AG20443 (cell line): ENCODE results near the gene EIF4E2.
"Not testable (repeated sequence)": the region's sequence is repeated elsewhere in the genome, so short reads cannot be mapped to it uniquely, and the experiment has no call there.

ENCODE experiments used
- DNase-seq: peaks from one replicate; pipeline ENCODE4 v3.0.0; 2012; ENCODE audit warnings: low spot score, mixed read lengths

Gene EIF4E2

DNA sequence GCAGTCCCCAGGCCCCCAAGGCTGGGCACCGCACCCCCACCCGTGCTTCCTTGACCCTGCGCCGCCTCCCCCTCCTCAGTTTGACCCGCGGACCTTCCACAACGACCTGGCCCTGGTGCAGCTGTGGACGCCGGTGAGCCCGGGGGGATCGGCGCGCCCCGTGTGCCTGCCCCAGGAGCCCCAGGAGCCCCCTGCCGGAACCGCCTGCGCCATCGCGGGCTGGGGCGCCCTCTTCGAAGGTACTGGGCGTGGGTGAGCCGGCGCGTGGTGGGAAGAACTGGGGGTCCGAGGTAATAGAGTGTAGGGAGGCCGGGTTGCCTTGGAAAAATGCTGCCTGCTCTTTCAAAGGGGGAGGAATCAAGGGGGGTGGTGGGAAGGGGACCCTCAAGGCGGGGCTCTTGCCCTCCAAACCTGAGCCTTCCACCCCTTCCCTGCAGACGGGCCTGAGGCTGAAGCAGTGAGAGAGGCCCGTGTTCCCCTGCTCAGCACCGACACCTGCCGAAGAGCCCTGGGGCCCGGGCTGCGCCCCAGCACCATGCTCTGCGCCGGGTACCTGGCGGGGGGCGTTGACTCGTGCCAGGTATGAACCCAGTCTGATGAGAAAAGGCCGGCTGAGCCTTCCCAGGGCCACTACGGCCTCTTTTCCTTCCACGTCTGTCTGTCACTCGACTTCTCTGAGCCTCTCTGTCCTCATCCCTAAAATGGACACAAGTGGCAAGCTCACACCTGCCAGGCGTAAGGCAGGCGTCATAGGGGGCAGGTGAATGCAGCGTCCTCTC lies 27.7 kb upstream of the EIF4E2 start:
- no peak for DNase-seq

DNA sequence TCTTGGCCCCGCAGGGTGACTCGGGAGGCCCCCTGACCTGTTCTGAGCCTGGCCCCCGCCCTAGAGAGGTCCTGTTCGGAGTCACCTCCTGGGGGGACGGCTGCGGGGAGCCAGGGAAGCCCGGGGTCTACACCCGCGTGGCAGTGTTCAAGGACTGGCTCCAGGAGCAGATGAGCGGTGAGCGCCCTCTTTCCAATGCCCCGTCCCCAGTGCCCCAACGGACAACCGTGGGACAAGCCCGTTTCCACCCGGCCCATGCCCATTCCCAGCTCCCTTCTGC lies 27.1 kb upstream of the EIF4E2 start:
- DNase-seq, result no peak

DNA sequence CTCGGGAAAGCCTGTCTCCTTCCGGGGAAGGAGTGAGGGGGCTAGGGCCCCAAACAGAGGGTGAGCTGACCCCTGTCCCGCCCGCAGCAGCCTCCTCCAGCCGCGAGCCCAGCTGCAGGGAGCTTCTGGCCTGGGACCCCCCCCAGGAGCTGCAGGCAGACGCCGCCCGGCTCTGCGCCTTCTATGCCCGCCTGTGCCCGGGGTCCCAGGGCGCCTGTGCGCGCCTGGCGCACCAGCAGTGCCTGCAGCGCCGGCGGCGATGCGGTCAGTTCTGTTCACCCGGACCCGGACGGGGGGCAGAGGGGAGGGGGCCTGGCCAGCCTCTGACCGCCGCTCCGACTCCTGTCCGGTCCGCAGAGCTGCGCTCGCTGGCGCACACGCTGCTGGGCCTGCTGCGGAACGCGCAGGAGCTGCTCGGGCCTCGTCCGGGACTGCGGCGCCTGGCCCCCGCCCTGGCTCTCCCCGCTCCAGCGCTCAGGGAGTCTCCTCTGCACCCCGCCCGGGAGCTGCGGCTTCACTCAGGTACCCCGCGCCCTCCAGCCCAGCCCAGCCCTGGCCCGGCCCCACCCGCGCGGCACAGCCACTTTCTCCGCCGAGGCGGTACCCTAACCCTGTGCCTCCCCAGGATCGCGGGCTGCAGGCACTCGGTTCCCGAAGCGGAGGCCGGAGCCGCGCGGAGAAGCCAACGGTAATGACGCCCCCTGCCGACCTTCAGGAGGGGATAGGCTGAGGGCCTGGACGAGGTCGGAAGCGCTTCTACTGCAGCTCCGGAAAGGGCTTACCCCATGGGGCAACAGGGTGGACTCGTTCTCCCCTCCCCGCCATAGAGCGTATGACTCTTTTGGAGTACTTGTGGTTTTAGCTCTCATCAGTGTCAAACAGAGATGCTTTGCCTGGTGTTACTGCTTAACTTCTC lies 26.5 kb upstream of the EIF4E2 start:
- DNase-seq, result peak; percentile 52

DNA sequence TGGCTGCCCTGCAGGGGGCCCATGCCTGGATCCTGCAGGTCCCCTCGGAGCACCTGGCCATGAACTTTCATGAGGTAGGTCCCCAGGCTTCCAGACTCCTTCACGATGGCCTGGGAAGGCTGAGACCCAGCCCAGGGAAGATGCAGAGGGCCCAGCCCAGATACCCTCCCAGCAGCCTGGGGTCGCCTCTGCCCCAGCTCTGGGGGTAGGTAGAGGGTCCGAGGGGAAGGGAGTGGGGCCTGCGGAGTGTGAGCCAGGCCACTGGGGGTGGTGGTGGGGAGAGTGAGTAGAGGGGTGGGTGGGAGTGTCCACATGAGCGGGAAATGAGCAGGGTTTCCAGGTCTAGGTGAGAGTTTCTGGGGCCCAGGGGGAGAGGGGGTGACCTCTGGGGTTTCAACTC lies 25.7 kb upstream of the EIF4E2 start:
- DNase-seq, result no peak

DNA sequence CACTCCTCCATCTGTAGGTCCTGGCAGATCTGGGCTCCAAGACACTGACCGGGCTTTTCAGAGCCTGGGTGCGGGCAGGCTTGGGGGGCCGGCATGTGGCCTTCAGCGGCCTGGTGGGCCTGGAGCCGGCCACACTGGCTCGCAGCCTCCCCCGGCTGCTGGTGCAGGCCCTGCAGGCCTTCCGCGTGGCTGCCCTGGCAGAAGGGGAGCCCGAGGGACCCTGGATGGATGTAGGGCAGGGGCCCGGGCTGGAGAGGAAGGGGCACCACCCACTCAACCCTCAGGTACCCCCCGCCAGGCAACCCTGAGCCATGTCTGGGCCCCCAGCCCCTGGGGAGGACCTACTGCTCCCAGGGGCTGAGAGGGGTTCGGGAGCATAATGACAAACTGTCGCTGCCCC lies 25.3 kb upstream of the EIF4E2 start:
- DNase-seq, result no peak

DNA sequence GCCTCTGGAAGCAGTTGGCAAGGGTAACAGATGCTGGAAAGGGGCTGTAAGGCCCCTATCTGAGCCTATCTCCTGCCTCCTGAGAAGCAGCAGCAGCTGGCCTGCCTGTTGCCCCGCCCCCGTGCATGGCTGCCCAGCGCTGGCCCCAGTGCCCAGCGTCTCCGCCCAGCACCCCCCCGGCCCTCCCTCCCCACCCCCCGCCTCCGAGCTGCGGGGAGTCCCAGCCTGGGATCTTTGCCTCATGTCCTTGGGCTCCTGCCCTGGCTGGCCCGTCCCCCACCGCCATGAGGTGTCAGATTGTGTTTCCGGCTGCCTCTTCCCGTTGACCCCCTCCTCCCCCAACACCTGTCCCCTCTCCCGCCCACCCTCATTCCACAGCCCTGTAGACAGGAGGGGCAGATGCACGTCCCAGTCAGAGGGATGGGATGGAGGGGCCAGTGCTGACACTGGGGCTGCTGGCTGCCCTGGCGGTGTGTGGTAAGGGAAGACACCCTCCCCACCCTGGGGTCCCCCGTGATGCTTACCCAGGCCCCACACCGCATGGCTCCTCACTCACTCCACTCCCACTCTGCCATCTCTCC lies 24.6 kb upstream of the EIF4E2 start, which contains the start of gene CHRND:
CHRND (plus strand) TSS at position 370 of the 581 bp plus-strand sequence; CDS start at position 426, 56 bp downstream.
- DNase-seq, result peak; percentile 62

DNA sequence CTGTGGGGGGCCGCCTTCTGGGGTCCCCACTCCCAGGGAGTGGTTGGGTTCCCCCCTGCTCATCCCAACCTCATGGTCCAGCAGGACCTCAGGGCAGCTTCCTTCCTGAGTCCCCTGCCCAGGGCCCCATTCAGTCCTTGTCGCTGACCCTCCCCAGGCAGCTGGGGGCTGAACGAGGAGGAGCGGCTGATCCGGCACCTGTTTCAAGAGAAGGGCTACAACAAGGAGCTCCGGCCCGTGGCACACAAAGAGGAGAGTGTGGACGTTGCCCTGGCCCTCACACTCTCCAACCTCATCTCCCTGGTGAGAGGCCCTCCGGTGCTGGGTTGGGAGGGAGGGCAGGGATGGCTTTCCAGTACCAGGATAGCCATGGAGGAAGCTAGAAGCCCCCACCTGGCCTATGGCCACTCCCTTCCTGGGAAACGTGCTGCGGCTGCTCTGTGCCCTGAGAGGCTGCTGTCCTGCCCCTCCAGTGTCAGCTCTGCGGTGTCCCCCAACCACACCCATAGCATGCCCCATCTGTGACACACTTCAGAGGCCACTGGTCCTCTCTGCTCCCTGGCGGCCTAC lies 24.0 kb upstream of the EIF4E2 start:
- no peak for DNase-seq

DNA sequence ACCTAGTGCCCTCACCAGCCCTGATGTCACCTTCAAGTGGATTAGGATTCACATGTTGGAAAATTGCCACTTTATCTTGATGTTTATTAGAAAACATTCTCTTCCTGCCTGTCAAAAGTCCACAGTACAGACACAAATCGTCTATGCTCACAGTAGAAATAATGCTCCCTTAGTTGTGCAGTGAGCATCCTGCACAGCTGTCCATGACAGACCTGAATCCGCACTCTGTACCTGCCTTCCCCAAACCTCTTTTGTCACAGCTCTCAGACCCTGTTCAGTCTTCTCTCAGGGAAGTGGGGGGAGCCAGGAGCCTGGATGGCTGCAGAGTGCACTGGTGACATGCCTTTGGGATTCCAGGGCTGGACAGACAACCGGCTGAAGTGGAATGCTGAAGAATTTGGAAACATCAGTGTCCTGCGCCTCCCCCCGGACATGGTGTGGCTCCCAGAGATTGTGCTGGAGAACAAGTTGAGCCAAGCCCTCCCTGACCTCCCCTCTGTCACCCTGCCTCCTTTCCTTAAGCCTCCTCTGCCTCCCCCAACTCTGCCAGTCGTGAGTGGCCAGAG lies 22.5 kb upstream of the EIF4E2 start:
- no peak for DNase-seq

DNA sequence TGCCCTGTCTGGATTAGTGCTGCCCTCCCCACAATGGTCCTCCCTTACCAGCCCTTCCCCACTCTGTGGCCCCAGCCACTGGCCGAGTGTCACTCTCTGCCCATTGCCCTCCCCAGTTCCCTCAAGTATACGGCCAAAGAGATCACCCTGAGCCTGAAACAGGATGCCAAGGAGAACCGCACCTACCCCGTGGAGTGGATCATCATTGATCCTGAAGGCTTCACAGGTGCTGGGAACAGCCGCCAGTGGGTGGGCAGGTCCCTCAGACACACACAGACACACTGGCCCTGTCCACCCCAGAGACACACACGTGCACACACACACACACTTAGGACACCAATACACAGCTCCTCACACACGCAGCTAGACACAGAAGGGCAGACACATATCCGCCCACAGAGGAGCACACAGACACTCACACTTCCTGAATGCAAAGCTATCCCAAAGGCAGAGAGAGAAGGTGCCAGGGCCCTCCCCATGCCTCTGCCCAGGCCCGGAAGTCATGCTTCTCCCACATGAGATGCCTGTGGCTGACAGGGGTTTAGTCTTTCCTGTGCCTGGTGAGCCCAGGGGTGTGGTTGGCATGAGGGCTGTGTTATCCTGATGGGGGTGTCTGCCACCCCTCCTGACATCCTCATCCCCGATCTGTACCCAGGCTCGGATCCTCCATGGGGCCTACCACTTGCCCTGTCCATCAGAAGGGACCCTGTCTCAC lies 21.6 kb upstream of the EIF4E2 start:
- DNase-seq, result peak; percentile 42

DNA sequence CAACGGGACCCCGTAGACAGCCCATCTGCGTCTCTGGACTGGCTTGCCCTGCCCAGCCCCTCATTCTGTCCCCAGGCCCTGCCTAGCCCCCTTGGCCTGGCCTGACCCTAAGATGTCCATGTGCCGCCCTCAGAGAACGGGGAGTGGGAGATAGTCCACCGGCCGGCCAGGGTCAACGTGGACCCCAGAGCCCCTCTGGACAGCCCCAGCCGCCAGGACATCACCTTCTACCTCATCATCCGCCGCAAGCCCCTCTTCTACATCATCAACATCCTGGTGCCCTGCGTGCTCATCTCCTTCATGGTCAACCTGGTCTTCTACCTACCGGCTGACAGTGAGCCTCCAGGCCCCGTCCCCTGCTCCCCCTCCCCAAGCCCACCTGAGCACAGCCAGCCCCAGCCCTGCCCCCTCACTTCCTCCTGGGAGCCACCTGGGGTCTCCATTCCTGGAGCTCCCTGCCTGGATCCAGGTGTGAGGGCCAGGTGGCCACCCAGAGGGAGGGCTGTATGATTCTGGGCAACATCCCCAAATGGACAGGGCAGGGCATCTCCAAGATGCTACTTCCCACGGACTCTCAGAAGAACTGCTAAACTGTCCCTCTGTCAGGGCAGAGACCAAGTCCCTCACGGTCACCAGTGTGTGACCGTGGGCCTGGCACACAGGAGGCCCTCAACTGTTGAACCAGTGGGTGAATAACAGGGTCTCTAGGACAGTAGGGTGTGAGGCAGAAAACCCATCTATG lies 20.5 kb upstream of the EIF4E2 start:
- no peak for DNase-seq

DNA sequence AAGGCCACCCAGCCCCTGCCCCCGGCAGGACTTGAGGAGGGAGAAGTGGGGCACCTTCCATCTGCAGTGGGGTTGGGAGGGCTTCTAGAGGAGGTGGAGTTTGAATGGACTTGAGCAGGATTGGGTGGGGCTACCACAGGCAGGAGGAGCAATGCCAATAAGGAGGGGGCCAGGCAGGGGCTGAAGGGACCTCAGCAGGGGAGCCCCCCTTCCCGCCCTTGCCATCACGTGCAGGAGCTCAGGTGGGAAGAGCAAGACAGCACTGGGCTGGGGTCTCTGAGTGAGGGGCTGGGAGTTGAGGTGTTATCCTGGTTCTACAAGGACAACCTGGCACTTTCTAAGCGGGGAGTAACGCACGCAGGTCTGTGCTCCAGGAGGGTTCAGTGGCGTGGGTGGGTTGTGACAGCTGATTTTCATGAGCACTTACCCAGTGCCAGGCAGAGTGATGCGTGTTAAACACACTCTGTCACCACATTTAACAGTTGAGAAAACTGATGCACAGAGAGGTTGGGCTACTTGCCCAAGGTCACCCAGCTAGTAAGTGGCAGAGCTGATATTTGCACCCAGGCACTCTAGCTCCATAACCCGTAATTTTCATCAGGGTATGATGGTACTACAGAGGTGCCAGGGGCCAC lies 19.7 kb upstream of the EIF4E2 start:
- no peak for DNase-seq

DNA sequence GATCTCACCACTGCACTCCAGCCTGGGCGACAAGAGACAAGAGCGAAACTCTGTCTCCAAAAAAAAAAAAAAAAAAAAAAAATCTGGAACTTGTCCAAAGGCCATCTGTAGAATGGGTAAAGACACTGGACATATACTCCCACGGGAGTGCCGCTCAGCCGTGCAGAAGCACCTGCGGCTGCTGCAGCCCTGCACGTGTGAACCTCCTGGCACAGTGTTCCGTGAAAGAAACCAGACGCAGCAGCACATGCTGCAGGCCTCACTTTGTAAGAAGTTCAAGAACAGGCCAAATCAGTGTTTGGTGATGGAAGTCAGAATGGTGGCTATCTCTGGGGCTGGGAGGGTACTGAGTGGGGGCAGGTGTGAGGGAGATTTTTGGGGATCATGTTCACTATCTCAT lies 18.1 kb upstream of the EIF4E2 start:
- no peak for DNase-seq

DNA sequence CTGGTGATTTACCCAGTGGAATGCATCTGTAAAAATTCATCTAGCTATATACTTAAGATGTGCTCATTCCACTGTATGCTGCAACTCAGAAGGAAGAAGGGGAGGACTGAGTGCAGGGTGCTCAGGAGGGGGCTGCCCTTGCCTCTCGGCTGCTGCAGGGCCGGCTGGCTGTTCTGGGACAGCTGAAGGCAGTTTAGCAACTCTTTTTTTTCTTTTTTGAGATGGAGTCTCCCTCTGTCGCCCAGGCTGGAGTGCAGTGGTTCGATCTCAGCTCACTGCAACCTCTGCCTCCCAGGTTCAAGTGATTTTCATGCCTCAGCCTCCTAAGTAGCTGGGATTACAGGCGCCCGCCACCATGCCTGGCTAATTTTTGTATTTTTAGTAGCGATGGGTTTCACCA lies 17.7 kb upstream of the EIF4E2 start:
- DNase-seq, result not testable (repeated sequence)

DNA sequence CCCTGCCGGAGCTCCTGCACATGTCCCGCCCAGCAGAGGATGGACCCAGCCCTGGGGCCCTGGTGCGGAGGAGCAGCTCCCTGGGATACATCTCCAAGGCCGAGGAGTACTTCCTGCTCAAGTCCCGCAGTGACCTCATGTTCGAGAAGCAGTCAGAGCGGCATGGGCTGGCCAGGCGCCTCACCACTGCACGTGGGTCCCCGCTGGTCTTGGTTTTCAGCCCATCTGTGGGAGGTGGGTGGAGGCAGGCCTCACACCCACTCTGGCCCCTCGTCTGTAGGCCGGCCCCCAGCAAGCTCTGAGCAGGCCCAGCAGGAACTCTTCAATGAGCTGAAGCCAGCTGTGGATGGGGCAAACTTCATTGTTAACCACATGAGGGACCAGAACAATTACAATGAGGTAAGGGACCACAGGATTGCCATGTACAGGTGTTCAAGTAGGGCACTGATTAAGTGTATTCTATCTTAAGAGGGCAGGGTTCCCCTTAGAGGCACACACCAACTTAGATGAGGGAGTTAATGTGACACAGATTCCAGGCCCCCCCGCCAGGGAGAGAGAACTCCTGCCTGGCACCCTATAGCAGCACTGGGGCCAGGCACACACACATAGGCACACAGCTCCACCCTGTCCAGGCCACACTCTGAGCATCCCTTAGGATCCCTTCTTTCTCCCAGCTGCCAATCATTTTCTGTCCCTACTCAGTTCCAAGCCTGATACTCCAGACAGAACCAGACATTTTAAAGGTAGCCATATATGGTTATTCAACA lies 16.4 kb upstream of the EIF4E2 start:
- DNase-seq, result peak; percentile 28

DNA sequence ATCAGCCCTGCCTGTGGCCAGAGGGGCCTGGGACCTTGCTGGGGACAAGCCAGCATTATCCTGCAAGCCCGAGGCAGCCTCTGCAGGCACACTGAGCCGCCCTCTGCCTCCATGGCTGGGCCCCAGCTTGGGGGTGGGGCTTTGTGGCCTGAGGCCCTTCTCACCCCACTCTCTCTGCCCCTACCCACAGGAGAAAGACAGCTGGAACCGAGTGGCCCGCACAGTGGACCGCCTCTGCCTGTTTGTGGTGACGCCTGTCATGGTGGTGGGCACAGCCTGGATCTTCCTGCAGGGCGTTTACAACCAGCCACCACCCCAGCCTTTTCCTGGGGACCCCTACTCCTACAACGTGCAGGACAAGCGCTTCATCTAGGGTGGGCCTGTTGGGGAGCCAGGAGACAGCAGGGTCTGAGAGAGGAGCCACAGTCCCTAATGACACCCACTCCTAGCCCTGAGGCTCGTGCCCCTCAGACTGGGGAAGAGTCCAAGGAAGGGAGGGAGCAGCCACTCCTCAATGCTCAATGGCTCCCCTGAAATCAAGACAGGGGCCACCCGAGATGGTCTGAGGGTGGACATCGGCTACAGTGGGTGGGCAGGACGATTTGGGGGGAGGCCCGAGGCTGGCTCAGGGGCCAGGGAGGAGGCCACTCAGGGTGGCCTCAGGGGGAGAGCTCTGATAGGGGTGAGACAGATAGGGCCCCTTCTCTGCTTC lies 15.4 kb upstream of the EIF4E2 start:
- no peak for DNase-seq

DNA sequence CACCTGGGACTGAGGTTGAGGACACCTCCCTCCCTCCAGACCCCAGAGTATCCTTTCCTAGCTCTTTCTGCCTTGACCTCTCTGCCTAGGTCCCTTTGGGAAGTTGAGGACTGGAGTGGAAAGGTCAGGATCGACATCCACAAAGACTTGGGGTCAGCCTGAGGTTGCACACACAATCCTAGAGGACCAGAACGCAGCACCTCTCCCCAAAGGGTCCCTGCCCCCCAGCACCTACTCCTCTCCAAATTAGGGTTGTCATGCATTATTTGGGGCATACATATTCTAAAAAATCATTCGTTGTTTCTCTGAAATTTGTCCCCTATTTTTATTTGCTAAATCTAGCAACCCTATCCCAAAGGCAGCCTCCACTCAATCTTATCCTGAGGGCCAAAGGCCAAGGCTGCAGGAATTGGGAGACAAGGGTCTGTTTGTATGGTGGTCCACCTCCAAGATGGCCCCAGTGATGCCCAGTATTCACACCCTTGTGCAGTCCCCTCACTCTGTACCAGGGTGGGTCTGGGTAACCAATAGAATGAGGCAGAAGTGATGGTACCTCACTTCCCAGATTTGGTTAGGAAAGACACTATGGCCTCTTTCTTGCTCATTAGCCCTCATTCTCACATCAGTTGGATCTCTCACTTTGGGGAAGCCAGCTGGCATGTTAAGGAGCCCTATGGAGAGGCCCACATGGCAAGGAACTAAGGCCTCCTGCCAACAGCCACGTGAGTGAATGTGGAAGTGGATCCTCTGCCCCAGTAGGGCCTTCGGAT lies 14.5 kb upstream of the EIF4E2 start:
- DNase-seq, result no peak

DNA sequence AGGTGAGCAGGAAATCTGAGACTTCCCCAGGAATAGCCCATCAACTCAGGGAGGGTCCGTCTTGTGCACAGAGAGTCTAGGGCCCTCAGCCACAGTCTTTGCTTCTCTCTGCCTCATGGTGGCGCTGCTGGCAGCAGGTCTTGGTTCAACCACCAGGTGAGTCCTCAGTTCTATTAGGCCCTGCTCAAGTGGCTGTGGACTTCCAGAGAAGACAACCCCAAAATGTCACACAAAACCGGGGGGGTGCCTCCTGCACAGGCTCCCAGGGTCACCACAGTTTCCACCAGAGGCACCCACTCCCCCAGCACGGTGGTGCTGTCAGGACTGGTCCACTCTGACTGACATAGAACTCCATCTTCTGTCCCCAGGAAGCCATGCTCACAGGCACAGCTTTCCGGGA lies 13.4 kb upstream of the EIF4E2 start:
- DNase-seq, result no peak

DNA sequence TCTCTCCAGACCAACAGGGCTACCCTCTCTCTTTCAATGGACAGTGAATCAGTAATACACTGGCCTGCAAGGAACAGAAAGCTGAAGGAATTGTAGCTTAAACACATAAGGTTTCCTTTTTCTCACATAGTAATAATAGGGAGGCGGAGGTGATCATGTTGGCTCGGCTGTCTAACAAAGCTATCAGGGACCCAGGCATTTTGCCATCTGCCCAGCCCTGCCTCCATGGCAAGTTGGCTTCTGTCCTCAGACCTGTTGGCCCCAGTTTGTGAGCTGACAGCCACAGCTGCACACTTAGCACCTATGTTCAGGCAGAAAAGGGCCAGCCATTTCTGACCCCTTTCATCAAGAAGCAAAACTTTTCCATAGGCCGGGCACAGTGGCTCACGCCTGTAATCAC lies 13.0 kb upstream of the EIF4E2 start:
- no peak for DNase-seq
